A673 (cell line): ENCODE data around the gene PPTC7. TPM values are rescaled to one million over a fixed set of nuclear protein-coding genes. Genes with fewer than 3 reads are reported as not detected.

Experiments used
- BruUV-seq: library from RNA; stranded (reverse); fragments of 400-500 nt; replicated peaks from 2 replicates; lab custom pipeline; 2021; lab: Mats Ljungman, UMichigan
- CTCF ChIA-PET: fragments of 300-600 bp; sonication (Branson Sonifier 250); formaldehyde crosslinking; loops from one replicate; lab custom pipeline; 2022; ENCODE audit warnings: antibody characterized with exemption; lab: Charles Lee
- POLR2A ChIA-PET: fragments of 300-600 bp; sonication (Branson Sonifier 250); formaldehyde crosslinking; loops from one replicate; lab custom pipeline; 2022; ENCODE audit warnings: antibody characterized with exemption; ENCODE audit not compliant: low non-redundant PET; lab: Charles Lee
- DNase-seq: peaks from one replicate; pipeline ENCODE4 v3.0.0-alpha.2; 2015; ENCODE audit warnings: low spot score
- H3K27ac ChIP-seq: fragments of 200-600 bp; sonication (generic); 2 replicates; pipeline ENCODE4 v1.5.1; 2016; ENCODE audit warnings: mixed run types, low read depth, mild to moderate bottlenecking, mixed read lengths, antibody characterized with exemption, low read length; ENCODE audit not compliant: poor library complexity, severe bottlenecking
- H3K27me3 ChIP-seq: fragments of 200-600 bp; sonication (generic); replicated peaks from 2 replicates; pipeline ENCODE4 v1.6.1; 2017; ENCODE audit warnings: mixed run types, low read depth, mild to moderate bottlenecking, mixed read lengths, antibody characterized with exemption, low read length; ENCODE audit not compliant: insufficient read depth, poor library complexity
- H3K36me3 ChIP-seq: fragments of 200-600 bp; sonication (generic); 2 replicates; pipeline ENCODE4 v1.6.1; 2016; ENCODE audit warnings: mixed run types, mild to moderate bottlenecking, mixed read lengths, antibody characterized with exemption, low read length; ENCODE audit not compliant: insufficient read depth, poor library complexity, severe bottlenecking
- H3K4me1 ChIP-seq: fragments of 200-600 bp; sonication (generic); 2 replicates; pipeline ENCODE4 v1.6.1; 2017; ENCODE audit warnings: mixed run types, mild to moderate bottlenecking, mixed read lengths, antibody characterized with exemption, low read length; ENCODE audit not compliant: insufficient read depth, poor library complexity, severe bottlenecking
- H3K4me3 ChIP-seq: fragments of 200-600 bp; sonication (generic); 2 replicates; pipeline ENCODE4 v1.5.1; 2016; ENCODE audit warnings: low read depth, mixed run types, mild to moderate bottlenecking, mixed read lengths, low read length; ENCODE audit not compliant: poor library complexity, severe bottlenecking
- H3K9me3 ChIP-seq: fragments of 200-600 bp; sonication (generic); 2 replicates; pipeline ENCODE4 v1.6.1; 2016; ENCODE audit warnings: mixed run types, low read depth, mild to moderate bottlenecking, mixed read lengths, antibody characterized with exemption, low read length; ENCODE audit not compliant: poor library complexity, severe bottlenecking
- EZH2 ChIP-seq: fragments of 200-600 bp; sonication (generic); IDR thresholded peaks from 2 replicates; pipeline ENCODE4 v1.6.1; 2017; ENCODE audit warnings: borderline replicate concordance, low read depth, mild to moderate bottlenecking, mixed read lengths, antibody characterized with exemption, low read length; ENCODE audit not compliant: poor library complexity, severe bottlenecking
- intact Hi-C: fragments of 100-400 bp; cut with micrococcal nuclease; formaldehyde crosslinking; loops from one replicate; pipeline ENCODE4 v1.10.0; 2022; ENCODE audit not compliant: unreplicated experiment
- total RNA-seq: library from RNA; stranded (reverse); gene quantifications from 2 replicates; pipeline ENCODE4 v1.2.3, GENCODE V29; 2021
- TF ChIP-seq, protein P1 (sequence below): fragments of 300-800, 200-600 bp; sonication (generic); conservative IDR thresholded peaks from 2 replicates; pipeline ENCODE4 v1.5.1; 2017; ENCODE audit warnings: low read depth, mild to moderate bottlenecking, antibody characterized with exemption, low read length, moderate library complexity, mixed read lengths

PPTC7 gene
- total RNA-seq, 1 experiment from 2014 or later: 30.9 TPM

DNA sequence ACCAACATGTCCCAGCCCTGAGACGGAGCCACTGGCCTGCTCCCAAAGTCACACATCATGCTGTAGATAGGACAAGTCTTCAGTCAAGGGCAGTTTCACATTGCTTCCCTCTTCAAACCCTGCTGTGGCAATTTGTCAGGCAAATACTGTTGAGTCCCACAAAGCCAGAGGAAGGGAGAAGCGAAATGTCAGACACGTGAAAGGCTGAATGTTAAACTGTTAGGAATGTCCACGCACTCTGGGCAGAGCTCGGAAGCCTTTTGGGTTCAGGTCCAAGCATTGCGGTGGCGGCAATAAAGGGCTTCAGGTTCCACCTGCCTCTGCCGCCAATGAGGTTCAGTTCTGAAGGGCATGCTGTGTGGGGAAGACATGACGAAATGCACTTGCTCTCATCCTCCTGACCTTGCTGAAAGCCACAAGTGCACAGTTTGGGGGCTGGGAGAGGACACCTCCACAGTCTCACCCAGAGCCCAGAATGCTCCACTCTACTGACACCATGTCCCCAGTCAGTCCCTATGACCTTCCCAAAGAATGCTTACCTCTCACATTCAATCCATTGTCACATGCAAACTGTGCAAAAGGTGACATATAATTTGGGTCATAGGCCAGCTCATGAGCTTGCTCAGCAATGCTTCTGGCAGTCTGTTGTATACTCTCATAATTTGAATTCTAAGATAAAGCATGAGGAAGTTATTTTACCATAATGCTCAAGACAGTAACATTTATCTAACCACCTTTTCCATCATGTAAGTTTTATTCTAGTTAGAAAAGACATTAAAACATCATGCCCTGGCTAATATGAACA is 45.3 kb downstream of the PPTC7 start:
- Histone ChIP-seq H3K4me3 (no peak overlapping the region), H3K4me1 (peaks cover 8% of the 10 kb centered on the region), H3K9me3 (no peaks in the 10 kb centered on the region), H3K36me3 (peaks cover 54% of the 10 kb centered on the region), H3K27me3 (no peaks in the 10 kb centered on the region), H3K27ac (no peak overlapping the region)
- intact Hi-C loops: no loop called here
- ChIA-PET POLR2A (no interaction called here), CTCF (no interaction called here)
- no peak for DNase-seq
- TF ChIP-seq, protein P1, sequence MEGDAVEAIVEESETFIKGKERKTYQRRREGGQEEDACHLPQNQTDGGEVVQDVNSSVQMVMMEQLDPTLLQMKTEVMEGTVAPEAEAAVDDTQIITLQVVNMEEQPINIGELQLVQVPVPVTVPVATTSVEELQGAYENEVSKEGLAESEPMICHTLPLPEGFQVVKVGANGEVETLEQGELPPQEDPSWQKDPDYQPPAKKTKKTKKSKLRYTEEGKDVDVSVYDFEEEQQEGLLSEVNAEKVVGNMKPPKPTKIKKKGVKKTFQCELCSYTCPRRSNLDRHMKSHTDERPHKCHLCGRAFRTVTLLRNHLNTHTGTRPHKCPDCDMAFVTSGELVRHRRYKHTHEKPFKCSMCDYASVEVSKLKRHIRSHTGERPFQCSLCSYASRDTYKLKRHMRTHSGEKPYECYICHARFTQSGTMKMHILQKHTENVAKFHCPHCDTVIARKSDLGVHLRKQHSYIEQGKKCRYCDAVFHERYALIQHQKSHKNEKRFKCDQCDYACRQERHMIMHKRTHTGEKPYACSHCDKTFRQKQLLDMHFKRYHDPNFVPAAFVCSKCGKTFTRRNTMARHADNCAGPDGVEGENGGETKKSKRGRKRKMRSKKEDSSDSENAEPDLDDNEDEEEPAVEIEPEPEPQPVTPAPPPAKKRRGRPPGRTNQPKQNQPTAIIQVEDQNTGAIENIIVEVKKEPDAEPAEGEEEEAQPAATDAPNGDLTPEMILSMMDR: no peak
- no peak for TF ChIP-seq EZH2
- BruUV-seq: no TSS peak

DNA sequence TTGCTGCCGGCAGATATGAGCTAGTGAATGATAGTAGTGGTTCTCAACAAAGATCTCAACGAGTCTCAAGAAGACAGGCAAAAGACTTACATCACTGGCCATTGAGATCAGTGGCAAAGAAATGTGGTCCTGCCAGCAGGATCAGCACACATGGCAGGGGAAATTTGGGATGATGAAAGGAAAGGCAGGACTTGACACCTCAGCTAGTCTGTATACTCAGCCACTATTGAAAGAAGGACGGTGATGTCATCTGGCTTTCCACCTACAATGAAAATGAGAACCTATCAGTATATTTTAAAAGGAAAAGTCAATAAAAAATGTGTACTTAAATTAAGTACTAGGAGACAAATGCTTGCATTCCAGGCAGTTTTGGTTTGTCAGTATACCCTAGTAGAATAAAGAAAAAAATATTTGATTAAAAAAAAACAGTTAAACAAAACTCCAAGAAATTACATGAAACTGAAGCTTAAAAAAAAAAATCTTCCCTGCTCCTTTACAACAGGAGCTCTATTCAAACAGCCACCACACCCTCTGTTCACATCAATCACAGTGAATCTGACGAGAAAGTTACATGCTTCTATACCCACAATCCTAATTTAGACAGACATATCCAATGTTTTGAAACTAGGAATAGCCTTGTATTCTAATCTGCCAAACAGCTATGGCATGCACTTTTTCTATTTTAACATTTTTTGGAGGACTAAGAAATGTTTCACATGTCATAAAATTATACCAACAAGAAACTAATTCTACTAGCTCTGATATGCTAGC is 46.1 kb downstream of the PPTC7 start:
- ChIA-PET CTCF (no interaction called here), POLR2A (no interaction called here)
- H3K4me3 ChIP-seq: no peak overlapping the region

DNA sequence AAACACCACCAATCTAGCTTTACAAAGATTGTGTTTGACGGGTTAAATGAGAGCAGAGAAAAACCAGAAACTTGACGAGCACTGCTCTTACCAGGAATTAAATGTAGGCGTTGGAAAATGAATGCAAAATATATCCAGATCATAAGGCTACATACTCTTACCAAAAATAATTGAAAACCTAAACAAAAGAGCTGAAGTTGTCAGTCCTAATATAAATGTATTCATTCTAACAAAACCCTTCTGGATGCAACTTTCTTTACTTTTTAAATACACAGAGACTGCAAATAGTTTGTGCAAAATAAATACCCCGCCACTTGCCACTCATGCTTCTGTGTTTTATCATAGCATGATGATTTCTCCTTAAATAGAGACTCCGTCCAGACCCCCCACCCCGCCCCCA is 48.3 kb downstream of the PPTC7 start:
- TF ChIP-seq, protein P1: no peak
- no peak for TF ChIP-seq EZH2
- H3K4me1 ChIP-seq: peaks cover 12% of the 10 kb centered on the region
- CTCF ChIA-PET: no interaction called here
- DNase-seq: no peak
- H3K27me3 ChIP-seq: no peaks in the 10 kb centered on the region
- no peaks in the 10 kb centered on the region for H3K9me3 ChIP-seq
- no TSS peak for BruUV-seq
- no peak overlapping the region for H3K4me3 ChIP-seq
- H3K36me3 ChIP-seq: peaks cover 51% of the 10 kb centered on the region
- H3K27ac ChIP-seq: no peak overlapping the region
- POLR2A ChIA-PET: no interaction called here
- intact Hi-C loops: no loop called here

More for the DNA sequence above, 46.1 kb downstream of the PPTC7 start:
- TF ChIP-seq EZH2: no peak
- TF ChIP-seq, protein P1: no peak
- no peaks in the 10 kb centered on the region for H3K9me3 ChIP-seq
- peaks cover 7% of the 10 kb centered on the region for H3K4me1 ChIP-seq
- H3K27me3 ChIP-seq: no peaks in the 10 kb centered on the region
- DNase-seq: no peak
- H3K27ac ChIP-seq: no peak overlapping the region
- intact Hi-C loops: no loop called here
- peaks cover 54% of the 10 kb centered on the region for H3K36me3 ChIP-seq
- no TSS peak for BruUV-seq
